Neural progenitor cell (in vitro differentiated cells): ENCODE data around the gene POLR3C.

Source experiments
- CTCF ChIP-seq: fragments of 200-600 bp; sonication (generic); IDR thresholded peaks from 2 replicates; pipeline ENCODE4 v1.5.1; 2017; ENCODE audit warnings: antibody characterized with exemption, mild to moderate bottlenecking
- EZH2 ChIP-seq: fragments of 200-600 bp; sonication (generic); IDR thresholded peaks from 2 replicates; pipeline ENCODE4 v1.6.1; 2017; ENCODE audit warnings: antibody characterized with exemption, mild to moderate bottlenecking, moderate library complexity
- EZH2phosphoT487 ChIP-seq: fragments of 200-600 bp; sonication (generic); IDR thresholded peaks from 2 replicates; pipeline ENCODE4 v1.6.1; 2017; ENCODE audit warnings: antibody characterized with exemption

GRCh38 chr1:145784409-145784808 is 39.6 kb upstream of the POLR3C start:
- no peak for TF ChIP-seq CTCF
- no peak for TF ChIP-seq EZH2
- TF ChIP-seq EZH2phosphoT487, result no peak
